ENCODE data around the gene DGAT2. TPM values are rescaled to one million over a fixed set of nuclear protein-coding genes. Genes with fewer than 3 reads are reported as not detected.

Gene DGAT2
- total RNA-seq, 4 donors from 2014 or later: 22.9 to 194 (median 52.8) TPM

- 68 to 71% methylated on average over 12 of the region's 12 CpGs for WGBS, 2 donors
- Histone ChIP-seq H3K9me3 (no peaks in the 10 kb centered on the region), H3K4me1 (no peaks in the 10 kb centered on the region), H3K4me3 (no peak overlapping the region), H3K27ac (no peak overlapping the region), H3K36me3 (no peaks in the 10 kb centered on the region), H3K27me3 (no peaks in the 10 kb centered on the region)
- TF ChIP-seq POLR2A (IDR thresholded peaks at IDR 0.05) (no peak), CTCF (IDR thresholded peaks at IDR 0.05) (no peak), EP300 (IDR thresholded peaks at IDR 0.05) (no peak)
- no peak for DNase-seq (ENCODE audit: low spot score in 2 of 2)
Measured at GRCh38 chr11:75792997-75793800, 24.6 kb downstream of the DGAT2 start.

GRCh38 chr11:75793966-75794365 is 25.4 kb downstream of the DGAT2 start:
- Histone ChIP-seq H3K4me1 (no peaks in the 10 kb centered on the region), H3K27ac (no peak overlapping the region), H3K27me3 (no peaks in the 10 kb centered on the region), H3K9me3 (no peaks in the 10 kb centered on the region), H3K36me3 (no peaks in the 10 kb centered on the region), H3K4me3 (no peak overlapping the region)
- DNase-seq (ENCODE audit: low spot score in 2 of 2): no peak
- 69 to 86% methylated on average over 2 of the region's 2 CpGs for WGBS, 2 donors
- no peak for TF ChIP-seq CTCF (IDR thresholded peaks at IDR 0.05)
- no peak for TF ChIP-seq POLR2A (IDR thresholded peaks at IDR 0.05)
- no peak for TF ChIP-seq EP300 (IDR thresholded peaks at IDR 0.05)

GRCh38 chr11:75795276-75796090 is 26.9 kb downstream of the DGAT2 start:
- Histone ChIP-seq H3K27ac (no peak overlapping the region), H3K27me3 (no peaks in the 10 kb centered on the region), H3K4me3 (no peak overlapping the region), H3K9me3 (no peaks in the 10 kb centered on the region), H3K4me1 (peaks cover 0 to 4% (median 0%) of the 10 kb centered on the region in 4 donors), H3K36me3 (no peaks in the 10 kb centered on the region)
- TF ChIP-seq POLR2A (IDR thresholded peaks at IDR 0.05) (no peak), EP300 (IDR thresholded peaks at IDR 0.05) (no peak), CTCF (IDR thresholded peaks at IDR 0.05) (no peak)
- DNase-seq (ENCODE audit: low spot score in 2 of 2): no peak
- WGBS, 2 donors: 72 to 76% methylated on average over 4 of the region's 4 CpGs

GRCh38 chr11:75796091-75796435 is 27.5 kb downstream of the DGAT2 start:
- H3K27me3 ChIP-seq: no peaks in the 10 kb centered on the region
- H3K4me1 ChIP-seq: peaks cover 0 to 9% (median 0%) of the 10 kb centered on the region in 4 donors
- 84 to 100% methylated on average over 2 of the region's 2 CpGs for WGBS, 2 donors
- no peaks in the 10 kb centered on the region for H3K9me3 ChIP-seq
- no peak overlapping the region for H3K4me3 ChIP-seq
- H3K27ac ChIP-seq: no peak overlapping the region
- H3K36me3 ChIP-seq: no peaks in the 10 kb centered on the region
- TF ChIP-seq POLR2A (IDR thresholded peaks at IDR 0.05) (no peak), EP300 (IDR thresholded peaks at IDR 0.05) (no peak), CTCF (IDR thresholded peaks at IDR 0.05) (no peak)
- DNase-seq (ENCODE audit: low spot score in 2 of 2): no peak

- H3K27ac ChIP-seq: no peak overlapping the region
- H3K9me3 ChIP-seq: no peaks in the 10 kb centered on the region
- TF ChIP-seq CTCF (IDR thresholded peaks at IDR 0.05) (no peak), EP300 (IDR thresholded peaks at IDR 0.05) (no peak), POLR2A (IDR thresholded peaks at IDR 0.05) (no peak)
- no peaks in the 10 kb centered on the region for H3K27me3 ChIP-seq
- DNase-seq (ENCODE audit: low spot score in 2 of 2): no peak
- no peak overlapping the region for H3K4me3 ChIP-seq
- peaks cover 0 to 12% (median 0%) of the 10 kb centered on the region in 4 donors for H3K4me1 ChIP-seq
- H3K36me3 ChIP-seq: no peaks in the 10 kb centered on the region
- WGBS, 2 donors: 80 to 94% methylated on average over 8 of the region's 8 CpGs
Measured at GRCh38 chr11:75797116-75797515, 28.5 kb downstream of the DGAT2 start.
